DOHH2 (cell line): ENCODE results near the gene KDM2A.
A peak's percentile ranks its signal among the peaks of the same experiment; 100 is the strongest.

Experiments used
- H3F3A ChIP-seq: fragments of 200-600 bp; sonication (generic), shearing (Covaris generic); 2 replicates; pipeline ENCODE4 v1.6.0; 2016; ENCODE audit warnings: antibody characterized with exemption, mild to moderate bottlenecking; ENCODE audit not compliant: control insufficient read depth, insufficient read depth
- H3K27ac ChIP-seq: fragments of 200-600 bp; sonication (generic); 2 replicates; pipeline ENCODE4 v1.5.1; 2014; ENCODE audit warnings: low read depth, mild to moderate bottlenecking, low read length, moderate library complexity
- H3K27me3 ChIP-seq: fragments of 200-600 bp; sonication (generic); 2 replicates; pipeline ENCODE4 v1.6.1; 2014; ENCODE audit warnings: mild to moderate bottlenecking, low read length, mixed read lengths; ENCODE audit not compliant: control insufficient read depth
- H3K36me3 ChIP-seq: fragments of 200-600 bp; sonication (generic); 2 replicates; pipeline ENCODE4 v1.6.1; 2014; ENCODE audit warnings: mild to moderate bottlenecking, low read length, moderate library complexity, mixed read lengths; ENCODE audit not compliant: control insufficient read depth
- H3K4me1 ChIP-seq: fragments of 200-600 bp; sonication (generic); 2 replicates; pipeline ENCODE4 v1.6.1; 2014; ENCODE audit warnings: mild to moderate bottlenecking, low read length, mixed read lengths; ENCODE audit not compliant: control insufficient read depth
- H3K4me2 ChIP-seq: fragments of 200-600 bp; sonication (generic); 2 replicates; pipeline ENCODE4 v1.6.0; 2014; ENCODE audit warnings: mild to moderate bottlenecking, low read length, moderate library complexity
- H3K4me3 ChIP-seq: fragments of 200-600 bp; sonication (generic); 2 replicates; pipeline ENCODE4 v1.5.1; 2014; ENCODE audit warnings: mild to moderate bottlenecking, low read length, mixed read lengths
- H3K79me2 ChIP-seq: fragments of 200-600 bp; sonication (generic); 2 replicates; pipeline ENCODE4 v1.6.1; 2014; ENCODE audit warnings: mild to moderate bottlenecking, low read length, mixed read lengths; ENCODE audit not compliant: control insufficient read depth
- H3K9me2 ChIP-seq: fragments of 200-600 bp; sonication (generic); replicated peaks from 2 replicates; pipeline ENCODE4 v1.6.1; 2014; ENCODE audit warnings: mild to moderate bottlenecking, low read length, mixed read lengths; ENCODE audit not compliant: control insufficient read depth
- H3K9me3 ChIP-seq: fragments of 200-600 bp; sonication (generic); 2 replicates; pipeline ENCODE4 v1.6.1; 2014; ENCODE audit warnings: antibody characterized with exemption, low read length, mixed read lengths; ENCODE audit not compliant: control insufficient read depth, insufficient read depth
- H4K20me1 ChIP-seq: fragments of 200-600 bp; sonication (generic); 2 replicates; pipeline ENCODE4 v1.6.0; 2014; ENCODE audit warnings: low read depth, mild to moderate bottlenecking, antibody characterized with exemption, low read length, moderate library complexity; ENCODE audit not compliant: control insufficient read depth, insufficient read depth
- EZH2phosphoT487 ChIP-seq: fragments of 200-600 bp; sonication (generic); IDR thresholded peaks from 2 replicates; pipeline ENCODE4 v1.6.1; 2017; ENCODE audit warnings: borderline replicate concordance, mild to moderate bottlenecking, antibody characterized with exemption, low read length, moderate library complexity, mixed read lengths
- TF ChIP-seq, protein P1 (sequence below): fragments of 200-600 bp; sonication (generic); IDR thresholded peaks from one replicate; pipeline ENCODE4 v1.5.1; 2014; ENCODE audit warnings: antibody characterized with exemption, mild to moderate bottlenecking, low read depth, low read length; ENCODE audit not compliant: poor library complexity, severe bottlenecking

Gene KDM2A

DNA sequence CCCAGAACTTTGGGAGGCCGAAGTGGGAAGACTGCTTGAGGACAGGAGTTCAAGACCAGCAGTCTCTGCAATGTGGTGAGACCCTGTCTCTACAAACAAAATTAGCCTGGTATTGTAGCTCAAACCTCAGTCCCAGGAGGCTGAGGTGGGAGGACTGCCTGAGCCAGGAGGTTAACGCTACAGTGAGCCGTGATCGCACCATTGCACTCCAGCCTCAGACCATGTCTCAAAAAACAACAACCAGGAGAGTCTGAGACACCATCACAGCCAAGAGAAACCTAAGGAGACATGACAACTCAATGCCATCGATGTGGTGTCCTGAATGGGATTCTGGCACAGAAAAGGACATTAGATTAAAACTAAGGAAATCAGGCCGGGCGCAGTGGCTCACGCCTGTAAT lies 28.3 kb upstream of the KDM2A start:
- H3K27me3 ChIP-seq: 0 out of 2 replicates have a peak, but pooled peaks cover 5% of the 10 kb centered on the region
- H3K79me2 ChIP-seq: no peaks in the 10 kb centered on the region
- H3K9me2 ChIP-seq: no peaks in the 10 kb centered on the region
- no peaks in the 10 kb centered on the region for H3K9me3 ChIP-seq
- H3K27ac ChIP-seq: no peak overlapping the region
- H3K4me3 ChIP-seq: no peak overlapping the region
- no peak overlapping the region for H3K4me2 ChIP-seq
- H3K4me1 ChIP-seq: peaks cover 17% of the 10 kb centered on the region
- no peaks in the 10 kb centered on the region for H3K36me3 ChIP-seq
- TF ChIP-seq, protein P1, sequence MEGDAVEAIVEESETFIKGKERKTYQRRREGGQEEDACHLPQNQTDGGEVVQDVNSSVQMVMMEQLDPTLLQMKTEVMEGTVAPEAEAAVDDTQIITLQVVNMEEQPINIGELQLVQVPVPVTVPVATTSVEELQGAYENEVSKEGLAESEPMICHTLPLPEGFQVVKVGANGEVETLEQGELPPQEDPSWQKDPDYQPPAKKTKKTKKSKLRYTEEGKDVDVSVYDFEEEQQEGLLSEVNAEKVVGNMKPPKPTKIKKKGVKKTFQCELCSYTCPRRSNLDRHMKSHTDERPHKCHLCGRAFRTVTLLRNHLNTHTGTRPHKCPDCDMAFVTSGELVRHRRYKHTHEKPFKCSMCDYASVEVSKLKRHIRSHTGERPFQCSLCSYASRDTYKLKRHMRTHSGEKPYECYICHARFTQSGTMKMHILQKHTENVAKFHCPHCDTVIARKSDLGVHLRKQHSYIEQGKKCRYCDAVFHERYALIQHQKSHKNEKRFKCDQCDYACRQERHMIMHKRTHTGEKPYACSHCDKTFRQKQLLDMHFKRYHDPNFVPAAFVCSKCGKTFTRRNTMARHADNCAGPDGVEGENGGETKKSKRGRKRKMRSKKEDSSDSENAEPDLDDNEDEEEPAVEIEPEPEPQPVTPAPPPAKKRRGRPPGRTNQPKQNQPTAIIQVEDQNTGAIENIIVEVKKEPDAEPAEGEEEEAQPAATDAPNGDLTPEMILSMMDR: no peak
- no peak for TF ChIP-seq EZH2phosphoT487
- no peaks in the 10 kb centered on the region for H4K20me1 ChIP-seq
- H3F3A ChIP-seq: no peaks in the 10 kb centered on the region

DNA sequence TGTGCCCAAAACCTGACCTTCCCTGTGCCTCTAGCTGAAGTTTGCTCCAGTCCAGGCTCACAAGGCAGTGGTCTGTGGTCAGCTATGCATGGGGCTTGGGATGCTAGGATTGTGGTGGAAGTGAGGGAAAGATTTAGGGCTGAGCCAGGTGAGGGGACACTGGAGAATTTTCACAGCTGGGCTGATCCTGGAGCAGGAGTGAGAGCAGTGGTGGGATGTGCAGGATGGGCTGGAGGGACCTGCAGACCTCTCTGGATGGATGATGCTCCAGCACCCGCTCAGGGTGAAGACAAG lies 23.9 kb upstream of the KDM2A start:
- Histone ChIP-seq H3K27ac (no peak overlapping the region), H3K79me2 (no peaks in the 10 kb centered on the region), H4K20me1 (no peaks in the 10 kb centered on the region), H3K27me3 (0 out of 2 replicates have a peak, but pooled peaks cover 5% of the 10 kb centered on the region), H3K4me2 (no peak overlapping the region), H3K4me1 (peaks cover 29% of the 10 kb centered on the region), H3K36me3 (no peaks in the 10 kb centered on the region), H3K9me3 (no peaks in the 10 kb centered on the region), H3K4me3 (no peak overlapping the region), H3F3A (no peaks in the 10 kb centered on the region), H3K9me2 (no peaks in the 10 kb centered on the region)
- TF ChIP-seq EZH2phosphoT487: no peak
- TF ChIP-seq, protein P1: peak; percentile 14

DNA sequence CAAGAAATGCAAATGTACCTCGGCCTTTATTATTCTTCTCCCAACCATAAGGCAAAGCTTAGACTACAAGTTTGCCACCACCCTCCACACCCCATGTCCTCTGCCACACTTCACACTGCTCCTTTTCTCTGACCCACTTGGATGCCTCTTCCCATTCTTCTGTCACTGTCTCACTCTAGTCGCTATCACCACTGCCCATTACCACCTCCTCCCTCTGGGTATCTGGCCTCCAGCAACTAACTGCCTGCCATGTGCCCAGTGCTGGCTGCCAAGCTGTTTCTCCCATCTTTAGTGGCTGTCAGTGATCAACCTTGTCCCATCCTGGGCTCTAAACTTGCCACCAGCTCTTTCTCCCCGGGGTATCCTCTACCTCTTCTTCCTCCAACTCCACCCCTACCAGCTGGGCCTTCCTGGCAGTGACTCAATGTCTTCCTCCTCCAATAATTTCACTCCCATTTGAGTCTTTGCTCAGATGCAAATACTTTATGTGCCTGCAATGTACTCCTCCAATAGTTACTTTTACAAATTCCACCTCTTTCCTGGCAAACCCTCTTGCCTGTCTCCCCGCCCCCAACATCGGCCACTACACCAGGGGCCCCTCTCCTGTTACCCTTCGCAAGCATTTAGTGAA lies 20.1 kb upstream of the KDM2A start:
- H3K4me3 ChIP-seq: no peak overlapping the region
- no peaks in the 10 kb centered on the region for H4K20me1 ChIP-seq
- H3K27me3 ChIP-seq: 0 out of 2 replicates have a peak, but pooled peaks cover 5% of the 10 kb centered on the region
- TF ChIP-seq, protein P1: no peak
- TF ChIP-seq EZH2phosphoT487: no peak
- no peak overlapping the region for H3K27ac ChIP-seq
- no peaks in the 10 kb centered on the region for H3F3A ChIP-seq
- no peaks in the 10 kb centered on the region for H3K9me3 ChIP-seq
- H3K36me3 ChIP-seq: no peaks in the 10 kb centered on the region
- no peaks in the 10 kb centered on the region for H3K9me2 ChIP-seq
- H3K4me1 ChIP-seq: peaks cover 25% of the 10 kb centered on the region
- no peaks in the 10 kb centered on the region for H3K79me2 ChIP-seq
- no peak overlapping the region for H3K4me2 ChIP-seq
